B cell (primary cell): Measurements from ENCODE around the gene SYNJ2. TPM values are rescaled to one million over a fixed set of nuclear protein-coding genes. Genes with fewer than 3 reads are reported as not detected.

ENCODE experiments used
- ATAC-seq: fragments of 200-7000 bp; cut with Tn5 transposase; one replicate; pipeline ENCODE4 v1.10.0; 2021; ENCODE audit warnings: low read depth, mild to moderate bottlenecking, moderate number of reproducible peaks, moderate library complexity
- CTCF ChIA-PET: fragments of 350-600 bp; sonication (Branson Sonifier 250); formaldehyde crosslinking; loops from one replicate; lab custom pipeline; 2021; ENCODE audit warnings: antibody characterized with exemption, inconsistent platforms; lab: Charles Lee
- POLR2A ChIA-PET: fragments of 350-600 bp; sonication (Branson Sonifier 250); formaldehyde crosslinking; loops from one replicate; lab custom pipeline; 2021; ENCODE audit warnings: antibody characterized with exemption; lab: Charles Lee
- DNase-seq: peaks from one replicate; pipeline ENCODE4 v3.0.0; 2013
- H2AFZ ChIP-seq: 2 replicates; pipeline ENCODE4 v1.6.1; 2012; ENCODE audit warnings: mild to moderate bottlenecking, low read depth, low read length; ENCODE audit not compliant: insufficient read depth, poor library complexity, severe bottlenecking
- H3K27ac ChIP-seq, 2 donors: 1 replicate in 1 of 2; 2 replicates in 1 of 2; pipeline ENCODE4 v1.5.1; 2012 to 2013; ENCODE audit warnings: low read length in 2 of 2, mild to moderate bottlenecking in 2 of 2, moderate library complexity in 1 of 2
- H3K27me3 ChIP-seq, 4 experiments: fragments of 200-600 bp in 1 of 4; sonication (generic) in 1 of 4; replicated peaks in 1 of 4; 1 replicate in 2 of 4; 2 replicates in 2 of 4; pipeline versions ENCODE4 v1.6.1 to v1.7.0; 2013 to 2016; ENCODE audit warnings: low read length in 3 of 4, mild to moderate bottlenecking in 2 of 4, mixed read lengths in 1 of 4, moderate library complexity in 1 of 4; ENCODE audit not compliant: insufficient read depth in 4 of 4, control insufficient read depth in 3 of 4; ENCODE audit errors: control extremely low read depth in 1 of 4
- H3K36me3 ChIP-seq, 2 experiments: replicated peaks in 1 of 2; 1 replicate in 1 of 2; 2 replicates in 1 of 2; pipeline versions ENCODE4 v1.6.1 to v1.7.1; 2013; ENCODE audit warnings: low read length in 1 of 2; ENCODE audit not compliant: insufficient read depth in 2 of 2, control insufficient read depth in 1 of 2; ENCODE audit errors: control extremely low read depth in 1 of 2, extremely low read depth in 1 of 2
- H3K4me1 ChIP-seq, 2 donors: fragments of 200-600 bp in 1 of 2; sonication (generic) in 1 of 2; 1 replicate in 1 of 2; 2 replicates in 1 of 2; pipeline versions ENCODE4 v1.5.1 to v1.6.1; 2013 to 2017; ENCODE audit warnings: low read length in 2 of 2; ENCODE audit not compliant: control insufficient read depth in 2 of 2, insufficient read depth in 2 of 2
- H3K4me2 ChIP-seq: replicated peaks from 2 replicates; pipeline ENCODE3; 2012; ENCODE audit warnings: mild to moderate bottlenecking, low read depth, low read length; ENCODE audit not compliant: poor library complexity, severe bottlenecking
- H3K4me3 ChIP-seq, 5 experiments: fragments of 200-600 bp in 1 of 5; sonication (generic) in 1 of 5; 1 replicate in 3 of 5; 2 replicates in 2 of 5; pipeline versions ENCODE4 v1.5.1 to v1.7.0; 2011 to 2016; ENCODE audit warnings: low read length in 4 of 5, mild to moderate bottlenecking in 4 of 5, low read depth in 2 of 5, control low read depth in 1 of 5, moderate library complexity in 1 of 5; ENCODE audit not compliant: insufficient read depth in 1 of 5; ENCODE audit errors: control extremely low read depth in 1 of 5, extremely low read depth in 1 of 5
- H3K79me2 ChIP-seq: fragments of 200-600 bp; sonication (generic); one replicate; pipeline ENCODE4 v1.6.0; 2016; ENCODE audit warnings: low read length; ENCODE audit not compliant: control insufficient read depth, insufficient read depth
- H3K9ac ChIP-seq: fragments of 200-600 bp; sonication (generic); 2 replicates; pipeline ENCODE4 v1.6.1; 2017; ENCODE audit warnings: mild to moderate bottlenecking, low read length, moderate library complexity
- H3K9me3 ChIP-seq, 3 donors: one replicate each; pipeline versions ENCODE4 v1.6.1 to v1.7.1; 2013; ENCODE audit warnings: low read length in 2 of 3; ENCODE audit not compliant: control insufficient read depth in 2 of 3, insufficient read depth in 1 of 3; ENCODE audit errors: control extremely low read depth in 1 of 3
- H4K20me1 ChIP-seq: 2 replicates; pipeline ENCODE4 v1.6.0; 2012; ENCODE audit warnings: mild to moderate bottlenecking, low read length; ENCODE audit not compliant: insufficient read depth, control insufficient read depth, poor library complexity, severe bottlenecking
- H3K27ac Mint-ChIP-seq: one replicate; pipeline ENCODE4 v1.8.0; 2021; ENCODE audit warnings: mixed read lengths
- H3K27me3 Mint-ChIP-seq: one replicate; pipeline ENCODE4 v1.8.0; 2021; ENCODE audit warnings: mixed read lengths
- H3K4me1 Mint-ChIP-seq: one replicate; pipeline ENCODE4 v1.8.0; 2021; ENCODE audit warnings: mixed read lengths
- H3K4me3 Mint-ChIP-seq: one replicate; pipeline ENCODE4 v1.8.0; 2021; ENCODE audit warnings: mixed read lengths
- H3K9me3 Mint-ChIP-seq: one replicate; pipeline ENCODE4 v1.8.0; 2022; ENCODE audit warnings: mixed read lengths; ENCODE audit not compliant: insufficient read depth
- CTCF ChIP-seq: fragments of 200-600 bp; IDR thresholded peaks from one replicate; pipeline ENCODE4 v1.8.0; 2022; ENCODE audit warnings: antibody characterized with exemption, mild to moderate bottlenecking
- EZH2 ChIP-seq: IDR thresholded peaks from 2 replicates; pipeline ENCODE4 v1.6.1; 2012; ENCODE audit warnings: borderline replicate concordance, low read depth, mild to moderate bottlenecking, moderate library complexity, low read length; ENCODE audit not compliant: insufficient read depth, poor library complexity, severe bottlenecking
- WGBS: methylation state at CpG from one replicate; pipeline ENCODE4 v1.1.5; 2013; ENCODE audit warnings: missing lambda C conversion rate; ENCODE audit not compliant: insufficient coverage; 5-methylcytosine and 5-hydroxymethylcytosine counted together
- intact Hi-C: fragments of 100-400 bp; cut with micrococcal nuclease; formaldehyde crosslinking; loops from one replicate; pipeline ENCODE4 v1.10.0; 2022
- polyA plus RNA-seq: library from polyadenylated mRNA; depleted of rRNA; stranded (reverse); fragments of >200 nt; gene quantifications from 2 replicates; pipeline ENCODE4 v1.2.3, GENCODE V29; 2012
- total RNA-seq, 2 donors: library from RNA; stranded (reverse); fragments of 120-200 nt in 1 of 2; gene quantifications; 1 replicate in 1 of 2; 2 replicates in 1 of 2; pipeline versions ENCODE4 v1.2.3 to v1.2.4, GENCODE V29; 2013 to 2022

Gene SYNJ2
- total and polyA plus RNA-seq, 2 donors (not counting 1 experiment from before 2014, with no cell fraction given) = 5.2 to 11.4 TPM

GRCh38 chr6:157982102-157982562 lies 469 bp downstream of the SYNJ2 start:
- POLR2A ChIA-PET = interaction anchor here (0.6 kb wide), 1 partner anchor 707 kb away, joined by 3 read pairs; no protein-coding TSS in a partner anchor
- no peaks in the 10 kb centered on the region for H4K20me1 ChIP-seq
- Mint-ChIP-seq H3K9me3 (no peaks in the 10 kb centered on the region), H3K27me3 (no peaks in the 10 kb centered on the region), H3K27ac (peak overlapping the region; percentile 85), H3K4me3 (peak overlapping the region; percentile 93), H3K4me1 (peaks cover 40% of the 10 kb centered on the region)
- H3K9ac ChIP-seq = peak overlapping the region; percentile 82
- H3K27ac ChIP-seq = peak overlapping the region in 1 of 2 donors; percentile 72
- no peaks in the 10 kb centered on the region for H3K36me3 ChIP-seq
- TF ChIP-seq CTCF (no peak), EZH2 (no peak)
- WGBS = under 1% methylated on average over 33 of the region's 36 CpGs
- DNase-seq (peak; percentile 62), ATAC-seq (peak; percentile 15)
- H3K27me3 ChIP-seq = no peaks in the 10 kb centered on the region
- H3K4me2 ChIP-seq = peak overlapping the region; percentile 95
- H3K79me2 ChIP-seq = peaks cover 28% of the 10 kb centered on the region
- H3K4me3 ChIP-seq = peak overlapping the region; percentile 39 to 87 (median 77)
- CTCF ChIA-PET = interaction anchor here (0.6 to 3.0 kb wide), 6 partner anchors 44 to 226 kb away, joined by 3 to 27 read pairs (median 3); no protein-coding TSS in a partner anchor
- H2AFZ ChIP-seq = peak overlapping the region; percentile 87
- peaks cover 30 to 48% of the 10 kb centered on the region in 2 donors for H3K4me1 ChIP-seq
- intact Hi-C loops = loop anchor here (1.0 to 5.0 kb wide), 3 partner anchors 8 to 220 kb away; no protein-coding TSS in a partner anchor
- no peaks in the 10 kb centered on the region for H3K9me3 ChIP-seq
